Middle frontal gyrus (tissue), 1 donor: ENCODE measurements around the gene KLK2.

Source experiments
- DNase-seq: peaks from one replicate; pipeline ENCODE4 v3.0.0-alpha.2; 2015; ENCODE audit warnings: low spot score; ENCODE audit errors: extremely low spot score

The KLK2 gene

GRCh38 chr19:50921426-50922316 lies 48.4 kb downstream of the KLK2 start:
- DNase-seq: no peak

GRCh38 chr19:50922317-50922853 lies 49.1 kb downstream of the KLK2 start:
- peak; percentile 70 for DNase-seq

GRCh38 chr19:50924586-50924985 lies 51.3 kb downstream of the KLK2 start:
- DNase-seq: no peak

- no peak for DNase-seq
Measured at GRCh38 chr19:50925734-50926133, 52.5 kb downstream of the KLK2 start.

- no peak for DNase-seq
Measured at GRCh38 chr19:50926144-50926543, 52.9 kb downstream of the KLK2 start.

- DNase-seq: no peak
Measured at GRCh38 chr19:50928831-50929230, 55.6 kb downstream of the KLK2 start.
